GM19395 (cell line): ENCODE data around the gene CCDC181.
"Not testable (repeated sequence)": the region's sequence is repeated elsewhere in the genome, so short reads cannot be mapped to it uniquely, and the experiment has no call there.

Experiments
- ATAC-seq: cut with Tn5 transposase; IDR thresholded peaks from one replicate; pipeline ENCODE4 v1.9.1; 2021; ENCODE audit warnings: mild to moderate bottlenecking, moderate library complexity; ENCODE audit not compliant: unreplicated experiment

CCDC181 gene

DNA sequence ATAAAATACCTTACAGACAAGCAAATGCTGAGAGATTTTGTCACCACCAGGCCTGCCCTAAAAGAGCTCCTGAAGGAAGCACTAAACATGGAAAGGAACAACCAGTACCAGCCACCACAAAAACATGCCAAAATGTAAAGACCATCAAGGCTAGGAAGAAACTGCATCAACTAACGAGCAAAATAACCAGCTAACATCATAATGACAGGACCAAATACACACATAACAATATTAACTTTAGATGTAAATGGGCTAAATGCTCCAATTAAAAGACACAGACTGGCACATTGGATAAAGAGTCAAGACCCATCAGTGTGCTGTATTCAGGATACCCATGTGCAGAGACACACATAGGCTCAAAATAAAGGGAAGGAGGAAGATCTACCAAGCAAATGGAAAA lies 24.7 kb downstream of the CCDC181 start:
- ATAC-seq, result not testable (repeated sequence)

DNA sequence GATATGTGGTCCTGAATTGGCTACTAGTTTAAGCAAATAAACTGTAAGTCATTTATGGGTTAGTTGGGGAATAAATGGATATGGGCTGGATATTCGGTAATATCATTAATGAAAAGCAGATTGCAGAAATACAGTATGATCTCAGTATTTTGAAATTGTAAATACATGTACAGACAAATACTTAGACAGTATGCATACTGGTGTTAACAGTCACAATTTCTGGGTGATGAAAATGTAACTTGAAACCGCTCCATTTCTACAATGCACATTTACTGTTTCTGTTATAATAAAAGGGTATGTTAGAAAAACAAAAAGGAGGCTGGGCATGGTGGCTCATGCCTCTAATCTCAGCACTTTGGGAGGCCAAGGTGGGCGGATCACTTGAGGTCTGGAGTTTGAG lies 31.3 kb downstream of the CCDC181 start:
- no peak for ATAC-seq

DNA sequence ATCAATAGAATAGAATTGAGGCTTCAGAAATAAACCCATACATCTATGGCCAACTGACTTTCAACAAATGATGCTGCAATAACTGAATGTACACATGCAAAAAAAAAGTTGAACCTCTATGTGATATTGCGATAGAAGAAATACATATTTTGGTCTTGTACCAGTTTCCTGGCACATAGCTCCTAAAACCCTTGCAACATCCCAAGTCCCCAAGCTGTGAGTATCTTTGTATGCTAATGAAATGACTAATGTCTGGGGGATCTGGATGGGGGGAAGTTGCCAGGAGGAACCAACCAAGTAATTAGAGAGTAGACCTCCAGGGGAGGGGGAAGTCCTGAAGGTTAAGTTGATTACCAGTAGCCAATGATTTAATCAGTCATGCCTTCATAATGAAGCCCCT lies 34.9 kb downstream of the CCDC181 start:
- no peak for ATAC-seq

DNA sequence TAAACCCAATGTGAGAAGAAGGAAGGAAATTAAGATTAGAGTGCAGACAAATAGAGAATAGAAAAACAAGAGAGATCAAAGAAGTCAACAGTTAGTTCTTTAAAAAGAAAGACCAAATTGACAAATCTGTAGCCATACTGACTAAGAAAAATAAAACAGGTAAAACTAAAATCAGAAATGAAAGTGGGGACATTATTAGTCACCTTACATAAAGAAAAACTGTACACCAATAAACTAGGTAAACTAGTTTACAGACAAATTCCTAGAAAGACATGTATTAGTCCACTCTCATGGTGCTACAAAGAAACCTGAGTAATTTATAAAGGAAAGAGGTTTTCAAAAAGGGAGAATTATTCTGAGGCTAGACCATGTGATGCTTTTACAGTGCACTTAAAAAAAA lies 37.0 kb downstream of the CCDC181 start:
- ATAC-seq, result peak; percentile 93

DNA sequence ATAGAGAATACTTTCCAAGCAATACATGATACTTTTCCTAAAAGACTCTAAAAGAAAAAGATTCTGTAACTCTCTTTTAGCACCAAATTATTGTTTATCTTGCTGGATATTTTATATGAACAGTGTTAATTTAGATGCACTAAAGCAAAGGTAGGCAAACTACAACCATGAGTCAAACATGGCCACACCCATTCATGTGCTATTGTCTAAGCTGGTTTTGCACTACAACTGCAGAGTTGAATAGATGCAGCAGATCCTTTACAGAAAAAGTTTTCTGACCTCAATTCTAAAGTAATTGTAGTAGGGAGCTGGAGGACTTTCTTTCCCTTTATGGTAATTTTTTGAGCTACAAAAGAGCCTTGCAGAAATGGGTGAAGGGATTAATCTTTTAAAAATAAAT lies 39.9 kb downstream of the CCDC181 start:
- ATAC-seq, result no peak

DNA sequence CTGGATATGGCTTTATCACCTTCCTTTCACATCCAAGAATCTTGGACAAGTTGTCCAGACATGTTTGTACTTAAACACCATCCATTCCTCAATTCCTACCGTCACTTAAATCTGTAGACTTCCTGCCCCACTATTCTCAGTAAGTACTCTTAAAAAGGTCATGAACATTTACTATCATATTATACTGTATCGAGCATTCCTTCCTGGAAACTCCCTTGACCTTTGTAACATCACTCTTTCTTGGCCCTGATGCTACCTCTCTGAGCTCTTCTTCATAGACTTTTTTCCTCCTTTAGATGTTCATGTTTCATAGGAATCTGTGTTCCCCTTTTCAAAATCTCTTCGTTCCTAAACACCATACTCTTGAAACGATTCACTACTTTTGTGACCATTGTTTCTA lies 43.8 kb downstream of the CCDC181 start:
- no peak for ATAC-seq

DNA sequence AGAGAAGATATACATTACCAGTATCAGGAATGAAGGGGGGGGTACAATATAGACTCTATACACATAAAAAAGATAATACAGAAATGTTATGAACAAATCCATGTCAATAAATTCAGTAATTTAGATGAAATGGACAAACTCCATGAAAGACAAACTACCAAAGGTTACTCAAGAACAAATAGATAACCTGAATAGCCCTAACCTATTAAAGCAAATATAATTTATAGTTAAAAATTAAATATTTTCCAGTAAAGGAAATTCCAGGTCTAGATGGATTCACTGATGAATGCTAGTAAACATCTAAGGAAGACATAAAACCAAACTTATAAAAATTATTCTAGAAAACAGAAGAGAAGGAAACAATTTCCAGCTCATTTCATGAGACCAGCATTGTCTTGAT lies 46.1 kb downstream of the CCDC181 start:
- no peak for ATAC-seq

DNA sequence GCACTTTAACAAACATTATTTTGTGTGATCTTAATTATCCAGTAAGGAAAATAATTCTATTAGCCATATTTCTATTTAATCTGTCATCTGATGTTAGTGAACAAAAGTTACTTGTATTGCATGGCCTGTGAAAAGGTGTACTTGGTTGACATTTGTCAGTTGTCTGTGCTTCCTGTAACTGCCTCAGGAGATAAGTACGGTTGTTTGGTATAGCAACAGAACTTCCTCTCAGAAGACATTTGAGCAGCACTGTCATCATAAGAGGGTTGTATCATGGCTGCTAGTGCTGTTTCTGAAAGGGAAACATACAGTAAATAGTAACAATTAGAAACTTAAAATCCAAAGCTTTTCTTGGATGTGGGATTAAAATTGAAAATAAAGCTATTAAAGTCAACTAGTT lies 55.9 kb downstream of the CCDC181 start:
- ATAC-seq, result no peak

DNA sequence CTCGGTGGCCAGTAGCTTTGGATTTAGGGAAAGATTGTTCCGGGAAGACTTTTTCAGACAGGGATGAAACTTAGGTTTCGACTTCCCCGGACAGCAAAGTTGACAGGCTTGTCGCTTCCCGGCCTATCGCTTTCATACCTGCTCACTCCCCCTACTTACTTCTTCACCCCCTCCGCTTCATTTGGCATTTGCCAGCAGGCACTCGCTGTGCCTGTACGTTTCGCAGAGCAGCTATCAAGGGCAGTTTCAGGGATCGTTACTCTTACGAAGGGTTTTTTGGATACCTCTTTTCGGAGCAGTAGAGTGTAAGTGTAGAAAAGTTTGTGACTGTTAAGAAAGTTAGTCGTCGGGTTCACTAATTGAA lies 58.9 kb downstream of the CCDC181 start:
- ATAC-seq, result no peak

DNA sequence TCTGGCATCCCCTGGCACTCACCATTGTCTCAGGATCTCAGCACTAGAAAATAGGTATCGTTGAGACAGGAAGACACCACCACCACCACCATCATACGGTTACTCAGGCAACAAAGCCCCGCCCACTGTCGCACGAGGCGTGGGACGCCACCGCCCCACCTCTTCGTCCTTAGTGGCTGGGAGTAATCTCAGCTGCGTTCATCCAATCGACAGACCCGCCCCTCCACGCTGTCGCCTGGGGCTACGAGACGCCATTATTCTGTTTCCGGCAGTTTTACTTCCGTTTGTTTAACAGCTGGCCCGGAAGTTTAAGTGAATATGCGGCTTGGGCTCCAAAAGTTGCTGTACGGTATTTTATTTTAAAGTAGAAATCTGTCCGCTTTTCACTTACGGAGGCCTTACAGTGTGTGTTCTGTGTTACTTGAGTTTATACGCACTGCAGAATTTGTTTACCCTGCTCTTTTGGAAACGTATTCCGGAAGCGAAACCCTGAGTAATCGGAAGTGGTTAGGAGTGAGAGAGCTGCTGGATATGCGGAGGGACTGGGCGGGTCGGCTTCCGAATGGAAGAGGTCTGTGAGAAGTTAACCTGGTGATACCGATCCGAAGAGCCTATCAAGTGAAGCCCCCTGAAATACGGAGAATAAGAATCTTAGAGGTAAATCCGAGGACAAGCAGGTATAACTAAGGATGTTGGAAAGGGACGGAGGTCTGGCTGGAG lies 59.4 kb downstream of the CCDC181 start, which contains the start of the genes BLZF1 and NME7:
Gene BLZF1 (plus strand): TSS at position 510 of the 720 bp plus-strand sequence. CDS start 1,328 bp downstream, outside the sequence.
Gene NME7 (minus strand): TSS at position 112 of the 720 bp plus-strand sequence. CDS start 87 bp downstream, at position 25.
- ATAC-seq, result peak; percentile 99

DNA sequence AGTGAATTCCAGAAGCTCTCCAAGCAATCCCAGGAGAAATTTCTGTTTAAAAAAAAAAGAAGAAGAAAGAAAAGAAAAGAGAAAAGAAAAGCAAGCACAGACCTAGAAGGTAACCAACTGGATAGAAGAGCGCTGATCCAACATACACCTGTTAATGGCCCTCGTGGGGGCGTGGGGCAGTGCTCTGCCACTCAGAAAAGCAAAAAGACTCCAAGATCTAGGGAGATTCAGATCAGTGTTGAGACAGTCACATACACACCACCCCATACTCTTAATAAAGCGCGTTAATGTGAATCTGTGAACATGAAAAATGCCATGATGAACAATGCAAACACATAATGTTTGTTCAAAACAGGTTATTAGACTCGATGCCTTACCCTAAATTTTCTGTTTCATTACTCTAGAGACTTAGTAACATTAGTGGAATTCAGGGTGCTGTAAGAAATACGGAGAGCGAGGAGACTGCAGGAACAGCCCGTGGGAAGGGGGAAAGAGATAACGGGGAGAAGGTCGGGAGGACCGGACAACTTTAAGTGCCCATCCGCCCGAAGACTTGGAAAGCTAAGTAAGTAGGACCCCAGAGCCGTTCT lies 60.1 kb downstream of the CCDC181 start:
- no peak for ATAC-seq

DNA sequence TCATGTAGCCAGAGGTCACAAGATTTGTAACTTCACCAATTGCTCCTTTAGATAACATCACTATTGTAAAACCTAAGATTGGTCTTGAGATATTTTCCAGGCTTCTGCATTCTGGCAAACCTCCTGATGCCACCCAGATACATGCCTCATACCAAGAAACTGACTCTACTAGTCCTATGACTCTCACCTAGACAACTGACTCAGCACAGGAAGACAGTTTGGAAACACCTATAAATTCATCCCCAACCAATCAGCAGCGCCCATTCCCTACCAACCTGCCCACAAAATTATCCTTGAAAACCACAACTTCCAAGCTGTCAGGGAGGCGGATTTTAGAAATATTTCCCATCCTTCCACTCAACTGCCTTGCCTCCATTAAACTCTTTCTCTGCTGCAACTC lies 62.3 kb downstream of the CCDC181 start:
- ATAC-seq, result no peak

DNA sequence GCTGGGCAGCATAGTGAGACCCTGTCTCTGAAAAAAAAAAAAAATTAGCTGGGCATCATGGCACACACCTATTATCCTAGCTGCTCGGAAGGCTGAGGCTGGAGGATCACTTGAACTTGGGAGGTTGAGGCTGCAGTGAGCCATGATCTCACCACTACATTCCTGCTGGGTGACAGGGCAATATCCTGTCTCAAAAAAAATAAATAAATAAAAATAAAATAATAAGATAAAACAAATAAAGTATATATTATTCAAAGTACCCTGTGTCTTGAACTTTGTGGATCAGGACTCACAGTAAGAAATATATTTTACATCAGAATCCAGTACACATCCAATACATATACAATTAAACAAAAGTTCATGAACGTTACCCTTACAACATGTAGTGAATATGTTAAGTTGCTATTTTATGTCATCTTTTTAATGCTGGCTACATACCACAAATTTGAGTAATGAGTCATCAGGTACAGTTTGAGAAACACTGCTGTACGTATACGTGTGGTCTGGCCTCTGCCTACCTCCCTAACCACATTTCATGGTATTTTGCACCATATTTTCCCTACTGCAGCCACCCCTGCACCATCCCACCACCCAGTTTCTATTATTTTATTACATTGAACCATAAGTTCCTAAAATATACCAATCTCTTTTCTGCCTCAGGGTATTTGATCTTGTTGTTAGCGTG lies 64.1 kb downstream of the CCDC181 start:
- ATAC-seq, result peak; percentile 37

DNA sequence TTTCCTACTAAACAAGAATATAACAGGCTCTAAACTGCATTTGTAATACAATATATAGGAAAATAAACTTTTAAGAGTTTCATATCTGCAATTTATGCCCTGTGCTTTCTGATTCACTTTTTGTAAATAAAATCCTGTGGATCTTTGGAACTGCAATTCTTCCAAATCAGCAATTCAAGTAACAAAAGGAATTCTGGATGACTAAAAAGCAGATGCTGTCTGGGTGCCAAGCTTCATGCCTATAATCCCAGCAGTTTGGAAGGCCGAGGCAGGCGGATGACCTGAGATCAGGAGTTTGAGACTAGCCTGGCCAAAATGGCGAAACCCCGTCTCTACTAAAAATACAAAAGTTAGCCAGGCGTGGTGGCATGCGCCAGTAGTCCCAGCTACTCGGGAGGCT lies 66.0 kb downstream of the CCDC181 start:
- ATAC-seq, result no peak

DNA sequence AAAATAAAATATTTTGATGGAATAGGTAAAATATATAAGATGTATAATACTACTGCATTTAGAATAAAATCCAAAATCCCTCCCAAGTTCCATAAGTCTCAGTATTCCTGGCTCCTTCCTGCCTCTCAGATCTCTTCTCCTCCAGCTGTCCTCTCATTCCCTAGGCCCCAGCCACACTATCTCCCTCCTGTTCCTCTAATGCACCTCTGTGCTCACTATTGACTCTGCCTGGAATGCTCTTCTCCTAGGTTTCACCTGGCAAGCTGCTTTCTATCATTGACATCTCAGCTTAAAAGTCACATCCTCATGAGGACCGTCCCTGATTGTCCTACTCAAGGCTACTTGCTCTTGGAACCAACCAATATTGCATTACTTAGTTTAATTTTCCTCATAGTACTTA lies 66.9 kb downstream of the CCDC181 start:
- ATAC-seq, result no peak

DNA sequence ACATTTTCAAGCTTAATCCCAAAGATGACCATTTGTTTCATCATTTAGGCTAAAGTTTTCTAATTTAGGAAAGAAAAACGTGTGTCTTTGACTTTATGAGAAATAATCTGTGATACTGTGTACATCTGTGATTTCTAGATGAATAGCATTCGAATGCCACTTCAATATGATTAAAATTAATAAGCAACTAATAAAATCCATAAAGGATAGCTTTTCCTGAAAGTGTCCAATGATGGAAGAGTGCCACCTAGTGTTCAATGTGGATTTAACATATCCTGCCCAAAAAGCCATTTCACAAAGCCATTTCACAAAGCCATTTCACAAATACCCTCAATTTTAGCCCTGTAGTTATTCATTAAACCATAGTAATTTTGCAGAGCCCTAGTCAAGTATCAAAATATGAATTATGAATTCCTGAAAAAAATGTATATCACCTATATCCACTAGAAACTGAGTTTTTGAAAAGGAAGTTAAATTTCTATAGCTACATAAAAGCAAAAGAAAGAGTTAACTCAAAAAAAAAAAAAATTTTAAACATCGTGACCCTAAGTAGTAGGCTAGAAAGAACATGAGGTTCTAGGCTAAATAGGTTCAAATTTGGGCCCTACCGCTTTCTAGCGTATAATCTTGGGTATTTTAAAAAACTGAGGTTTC lies 78.8 kb downstream of the CCDC181 start:
- no peak for ATAC-seq

DNA sequence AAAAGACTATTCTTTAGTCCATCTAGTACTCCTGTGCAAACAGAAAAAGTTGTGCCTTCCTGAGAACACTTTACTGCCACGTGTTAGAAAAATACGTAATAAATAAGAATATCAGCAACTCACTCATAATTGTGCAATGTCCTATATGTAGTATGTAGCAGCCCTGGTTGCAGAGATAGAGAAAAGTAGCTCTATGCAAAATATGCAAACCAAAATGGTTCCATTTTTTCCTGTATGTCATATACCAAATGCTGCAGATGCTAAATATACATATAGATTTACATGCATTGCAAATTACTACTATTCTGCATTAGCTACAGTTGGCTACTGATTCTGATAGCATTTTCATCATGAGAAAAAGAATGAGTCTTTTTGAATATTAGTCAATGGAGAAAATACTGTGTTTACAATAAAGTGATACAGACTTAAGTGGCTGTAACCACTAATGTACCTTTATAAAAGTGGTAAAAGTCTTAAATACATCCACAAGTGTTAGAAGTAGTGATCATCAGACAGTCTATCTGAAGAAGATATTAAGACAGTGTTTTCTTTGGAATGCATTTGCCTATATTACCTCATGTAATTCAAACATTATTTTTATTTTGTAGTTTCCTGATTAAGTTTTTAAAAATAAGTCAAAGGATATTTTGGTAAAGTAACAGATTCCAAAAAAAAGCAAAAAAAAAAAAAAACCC lies 79.4 kb downstream of the CCDC181 start:
- no peak for ATAC-seq

DNA sequence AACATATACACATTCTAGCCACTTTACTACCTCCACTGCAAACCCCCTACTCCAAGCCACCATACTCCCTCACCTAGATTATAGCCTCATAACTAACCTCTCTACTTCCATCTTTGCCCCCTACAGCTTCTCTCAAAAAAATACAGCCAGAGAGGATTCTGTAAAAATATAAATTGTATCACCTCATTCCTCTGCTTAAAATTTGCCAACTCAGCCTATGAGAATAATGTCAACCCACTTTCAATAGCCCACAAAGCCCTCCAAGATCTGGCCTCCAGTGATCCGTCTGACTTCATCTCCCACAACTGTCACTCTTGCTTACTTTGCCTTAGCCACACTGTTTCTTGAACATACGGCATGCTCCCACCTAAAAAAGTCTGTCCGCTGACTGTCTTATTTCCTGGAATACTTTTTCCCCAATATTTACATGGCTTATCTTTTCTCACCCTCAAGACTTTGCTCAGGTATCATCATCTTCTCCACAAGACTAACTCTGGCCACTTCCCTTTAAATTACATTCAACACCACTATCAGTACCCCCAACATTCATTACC lies 81.2 kb downstream of the CCDC181 start:
- ATAC-seq, result no peak

DNA sequence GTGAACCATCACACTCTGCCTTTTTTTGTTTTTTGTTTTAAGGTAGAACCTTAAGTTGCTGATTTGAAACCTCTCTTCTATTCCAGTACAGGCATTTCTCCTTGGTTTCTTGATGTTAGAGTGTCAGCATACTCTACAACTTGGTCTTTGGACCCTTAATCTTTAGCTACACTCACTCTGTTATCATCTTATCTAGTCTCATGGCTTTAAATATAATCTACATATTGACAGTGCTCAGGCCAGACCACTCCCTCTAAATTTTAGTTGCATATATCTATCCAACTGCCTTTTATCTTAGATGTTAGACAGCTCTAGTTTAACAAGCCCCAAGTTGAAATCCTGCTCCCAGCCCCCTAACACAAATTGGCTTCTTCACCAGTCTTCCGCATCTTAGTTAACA lies 81.8 kb downstream of the CCDC181 start:
- ATAC-seq, result no peak
